Psoas muscle (tissue), 8 donors: Measurements from ENCODE around the gene HEXA. TPM values are rescaled to one million over a fixed set of nuclear protein-coding genes. Genes with fewer than 3 reads are reported as not detected.
"Not testable (repeated sequence)": the region's sequence is repeated elsewhere in the genome, so short reads cannot be mapped to it uniquely, and the experiment has no call there.

ENCODE experiments used
- ATAC-seq, 4 donors: fragments of 200-7000 bp; cut with Tn5 transposase; one replicate each; pipeline ENCODE4 v1.9.1; 2020; ENCODE audit warnings: moderate library complexity in 3 of 4, mild to moderate bottlenecking in 2 of 4
- DNase-seq, 2 donors: peaks; one replicate each; pipeline ENCODE4 v3.0.0-alpha.2; 2020
- H3K27ac ChIP-seq: fragments of 200-600 bp; one replicate; pipeline ENCODE4 v1.8.0; 2022
- H3K27me3 ChIP-seq, 3 donors: fragments of 200-600 bp in 1 of 3; one replicate each; pipeline versions ENCODE4 v1.6.1 to v1.8.0; 2013 to 2022; ENCODE audit warnings: low read length in 2 of 3, mild to moderate bottlenecking in 2 of 3, moderate library complexity in 1 of 3; ENCODE audit not compliant: insufficient read depth in 3 of 3
- H3K36me3 ChIP-seq, 2 donors: fragments of 200-600 bp in 1 of 2; one replicate each; pipeline versions ENCODE4 v1.6.1 to v1.8.0; 2013 to 2022; ENCODE audit warnings: low read depth in 1 of 2, mild to moderate bottlenecking in 1 of 2, moderate library complexity in 1 of 2; ENCODE audit not compliant: insufficient read depth in 1 of 2
- H3K4me1 ChIP-seq: fragments of 200-600 bp; one replicate; pipeline ENCODE4 v1.8.0; 2022
- H3K4me3 ChIP-seq: fragments of 200-600 bp; one replicate; pipeline ENCODE4 v1.8.0; 2022; ENCODE audit warnings: mild to moderate bottlenecking
- H3K9me3 ChIP-seq: fragments of 200-600 bp; one replicate; pipeline ENCODE4 v1.8.0; 2022
- WGBS, 3 donors: extraction: QIAGEN DNeasy Blood & Tissue Kit; methylation state at CpG; one replicate each; pipeline versions ENCODE4 v1.1.6 to v1.1.7; 2013; 5-methylcytosine and 5-hydroxymethylcytosine counted together
- intact Hi-C, 2 donors: fragments of 100-400 bp; cut with DNase I; formaldehyde crosslinking; loops; one replicate each; pipeline versions ENCODE4 v1.11.0 to v1.14.2; 2022
- polyA plus RNA-seq, 3 donors: library from polyadenylated mRNA; stranded (reverse); fragments of 200-250 nt; gene quantifications; one replicate each; pipeline ENCODE4 v1.2.3, GENCODE V29; 2013
- total RNA-seq, 4 donors: library from RNA; stranded (reverse); fragmentation: NEBNext Ultra II Directional in 2 of 4; extraction: Animal tissue kit (Norgen Biotek cat#: 25700) in 2 of 4; gene quantifications; one replicate each; pipeline versions ENCODE4 v1.2.1 to v1.2.4, GENCODE V29; 2021 to 2023
- TF ChIP-seq, protein P1 (sequence below): fragments of 200-600 bp; IDR thresholded peaks from one replicate; pipeline ENCODE4 v1.8.0; 2022; ENCODE audit warnings: antibody characterized with exemption
- donor health status: healthy with polysubstance abuse.
- donor health status: DM: no; HTN: no; CAD: no; lungs with moderate emphysema.
- donor health status: Bipolar disorder and iron deficiency.
- donor health status: healthy.
- donor health status: DM: yes; HTN: yes; CAD: no.
- donor health status: DM: no; HTN: no; CAD: no.
- donor health status: DM: no; HTN: no; CAD: no.
- donor health status: DM: yes; HTN: yes; CAD: no.

HEXA gene
- total and polyA plus RNA-seq, 7 donors: 32.1 to 55.4 (median 47.3) TPM

DNA sequence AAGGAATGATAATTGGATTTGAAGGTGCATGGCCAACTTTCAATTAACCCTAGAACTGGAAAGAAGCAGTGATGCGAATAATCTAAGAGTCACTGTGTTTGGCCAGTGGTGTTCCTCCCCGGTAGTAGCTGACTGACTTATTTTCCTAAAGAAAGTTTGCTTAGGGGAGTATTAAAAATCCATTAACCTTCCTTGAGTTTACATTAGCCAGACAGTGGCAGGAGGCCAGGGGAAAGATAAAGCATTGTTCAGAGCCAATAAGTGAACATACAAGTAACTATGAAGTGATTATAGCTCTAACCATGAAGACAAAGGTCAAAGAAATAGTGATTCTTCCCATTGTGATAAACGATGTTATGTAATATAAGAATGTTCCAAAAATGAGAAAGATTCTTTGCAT lies 13.4 kb upstream of the HEXA start:
- WGBS, 3 donors: 68% methylated on average over 3 of the region's 3 CpGs
- DNase-seq: no peak
- Histone ChIP-seq H3K4me3 (no peak overlapping the region), H3K36me3 (no peaks in the 10 kb centered on the region), H3K9me3 (no peaks in the 10 kb centered on the region), H3K27me3 (peaks cover 0 to 6% (median 0%) of the 10 kb centered on the region in 3 donors), H3K4me1 (no peaks in the 10 kb centered on the region), H3K27ac (no peak overlapping the region)
- no peak for ATAC-seq
- TF ChIP-seq, protein P1, sequence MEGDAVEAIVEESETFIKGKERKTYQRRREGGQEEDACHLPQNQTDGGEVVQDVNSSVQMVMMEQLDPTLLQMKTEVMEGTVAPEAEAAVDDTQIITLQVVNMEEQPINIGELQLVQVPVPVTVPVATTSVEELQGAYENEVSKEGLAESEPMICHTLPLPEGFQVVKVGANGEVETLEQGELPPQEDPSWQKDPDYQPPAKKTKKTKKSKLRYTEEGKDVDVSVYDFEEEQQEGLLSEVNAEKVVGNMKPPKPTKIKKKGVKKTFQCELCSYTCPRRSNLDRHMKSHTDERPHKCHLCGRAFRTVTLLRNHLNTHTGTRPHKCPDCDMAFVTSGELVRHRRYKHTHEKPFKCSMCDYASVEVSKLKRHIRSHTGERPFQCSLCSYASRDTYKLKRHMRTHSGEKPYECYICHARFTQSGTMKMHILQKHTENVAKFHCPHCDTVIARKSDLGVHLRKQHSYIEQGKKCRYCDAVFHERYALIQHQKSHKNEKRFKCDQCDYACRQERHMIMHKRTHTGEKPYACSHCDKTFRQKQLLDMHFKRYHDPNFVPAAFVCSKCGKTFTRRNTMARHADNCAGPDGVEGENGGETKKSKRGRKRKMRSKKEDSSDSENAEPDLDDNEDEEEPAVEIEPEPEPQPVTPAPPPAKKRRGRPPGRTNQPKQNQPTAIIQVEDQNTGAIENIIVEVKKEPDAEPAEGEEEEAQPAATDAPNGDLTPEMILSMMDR: no peak
- intact Hi-C loops: no loop called here

DNA sequence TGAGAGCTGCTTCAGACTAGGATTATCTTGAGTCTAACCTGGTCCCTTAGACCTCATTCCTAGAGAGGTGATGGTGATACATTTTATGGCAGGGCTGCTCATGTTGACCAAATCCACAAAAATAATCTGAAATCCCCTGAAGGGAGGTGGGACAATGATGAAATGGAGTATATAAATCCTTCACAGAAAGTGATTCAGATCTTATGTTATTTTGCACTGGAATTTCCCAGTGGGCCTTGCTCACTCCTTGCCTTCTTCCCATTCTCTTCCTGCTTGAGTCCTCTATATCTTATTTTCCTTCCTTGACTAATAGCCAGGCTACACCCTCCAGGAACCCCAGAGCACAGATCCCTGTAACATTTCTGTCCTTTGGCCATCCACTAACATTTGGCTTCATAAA lies 11.9 kb upstream of the HEXA start:
- ATAC-seq (no peak), DNase-seq (no peak)
- intact Hi-C loops: no loop called here
- no peaks in the 10 kb centered on the region for H3K4me1 ChIP-seq
- TF ChIP-seq, protein P1: no peak
- no peaks in the 10 kb centered on the region for H3K36me3 ChIP-seq
- H3K4me3 ChIP-seq: no peak overlapping the region
- no peak overlapping the region for H3K27ac ChIP-seq
- peaks cover 0 to 6% (median 0%) of the 10 kb centered on the region in 3 donors for H3K27me3 ChIP-seq
- H3K9me3 ChIP-seq: no peaks in the 10 kb centered on the region

DNA sequence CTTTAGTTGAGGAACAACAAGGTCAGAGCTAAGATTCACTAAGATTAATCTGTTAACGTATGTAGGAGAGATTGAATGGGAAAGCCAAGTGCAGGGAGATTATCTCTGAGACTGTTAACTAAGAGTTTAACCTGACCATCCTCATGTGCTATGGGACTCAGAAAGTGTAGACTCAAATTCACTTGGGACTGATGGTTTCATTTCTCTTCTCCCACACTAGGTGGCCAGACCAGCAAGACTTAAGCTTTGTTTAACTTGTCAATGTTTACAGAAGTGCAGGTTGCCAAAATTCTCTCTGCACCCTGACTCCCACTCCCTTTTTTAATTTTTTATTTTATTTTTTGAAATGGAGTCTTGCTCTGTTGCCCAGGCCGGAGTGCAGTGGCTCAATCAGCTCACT lies 6.3 kb upstream of the HEXA start:
- TF ChIP-seq, protein P1: no peak
- Histone ChIP-seq H3K27ac (no peak overlapping the region), H3K4me1 (peaks cover 3% of the 10 kb centered on the region), H3K9me3 (no peaks in the 10 kb centered on the region), H3K36me3 (no peaks in the 10 kb centered on the region), H3K27me3 (peaks cover 0 to 6% (median 0%) of the 10 kb centered on the region in 3 donors), H3K4me3 (no peak overlapping the region)
- no peak for DNase-seq
- WGBS, 3 donors: 65 to 78% (median 74%) methylated on average over 2 of the region's 2 CpGs
- intact Hi-C loops: no loop called here
- ATAC-seq: no peak

DNA sequence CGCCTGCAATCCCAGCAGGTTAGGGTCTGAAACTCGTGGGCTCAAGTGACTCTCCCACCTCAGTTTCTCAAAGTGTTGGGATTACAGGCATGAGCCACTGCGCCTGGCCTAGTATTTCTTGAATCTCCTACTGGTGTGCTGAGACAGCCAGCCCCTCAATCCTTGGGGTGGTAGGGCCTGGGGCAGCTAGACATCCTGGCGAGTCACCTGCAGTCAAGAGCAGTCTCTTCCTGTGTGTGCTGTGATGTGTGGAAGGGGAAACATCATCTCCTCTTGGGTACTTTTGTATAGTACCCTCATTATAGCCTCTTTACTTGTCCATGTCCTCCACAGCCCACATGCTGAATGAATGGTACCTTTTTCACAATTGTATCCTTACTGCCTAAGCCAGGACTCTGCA lies 4.9 kb upstream of the HEXA start:
- no peak overlapping the region for H3K27ac ChIP-seq
- DNase-seq: no peak
- H3K9me3 ChIP-seq: no peaks in the 10 kb centered on the region
- 69 to 78% (median 71%) methylated on average over 4 of the region's 4 CpGs for WGBS, 3 donors
- H3K27me3 ChIP-seq: peaks cover 0 to 6% (median 0%) of the 10 kb centered on the region in 3 donors
- no peak overlapping the region for H3K4me3 ChIP-seq
- intact Hi-C loops: no loop called here
- no peaks in the 10 kb centered on the region for H3K36me3 ChIP-seq
- ATAC-seq: no peak
- peaks cover 11% of the 10 kb centered on the region for H3K4me1 ChIP-seq
- TF ChIP-seq, protein P1: no peak

DNA sequence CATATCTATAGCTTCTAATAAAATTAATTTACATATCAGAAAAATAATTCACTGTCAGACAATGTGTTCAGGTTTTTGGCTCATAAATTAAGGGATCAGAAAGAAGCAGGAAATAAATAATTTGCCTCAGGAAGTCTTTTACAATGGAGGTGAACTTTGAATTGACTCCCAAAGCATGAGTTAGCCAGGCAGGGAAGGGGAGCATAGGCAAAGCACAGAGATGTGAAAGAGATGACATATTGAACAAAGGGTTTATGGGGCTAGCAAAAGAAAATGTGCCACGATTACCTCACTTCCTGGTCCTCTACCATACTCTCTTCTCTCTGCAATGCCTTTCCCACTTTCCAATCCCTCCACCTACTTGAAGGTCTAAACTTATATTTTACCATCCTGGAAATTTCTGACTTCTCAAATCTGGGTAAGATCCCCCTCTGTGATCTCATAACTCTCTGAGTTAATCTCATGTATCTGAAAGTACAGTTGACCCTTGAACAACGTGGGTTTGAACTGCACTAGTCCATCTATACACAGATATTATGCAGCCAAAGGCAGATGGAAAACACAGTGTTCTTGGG lies 4.1 kb upstream of the HEXA start:
- intact Hi-C loops: loop anchor here in 1 of 2 donors (5.0 kb wide), 1 partner anchor 92 kb away; the partner anchor contains the start of gene ARIH1
- no peak for DNase-seq

DNA sequence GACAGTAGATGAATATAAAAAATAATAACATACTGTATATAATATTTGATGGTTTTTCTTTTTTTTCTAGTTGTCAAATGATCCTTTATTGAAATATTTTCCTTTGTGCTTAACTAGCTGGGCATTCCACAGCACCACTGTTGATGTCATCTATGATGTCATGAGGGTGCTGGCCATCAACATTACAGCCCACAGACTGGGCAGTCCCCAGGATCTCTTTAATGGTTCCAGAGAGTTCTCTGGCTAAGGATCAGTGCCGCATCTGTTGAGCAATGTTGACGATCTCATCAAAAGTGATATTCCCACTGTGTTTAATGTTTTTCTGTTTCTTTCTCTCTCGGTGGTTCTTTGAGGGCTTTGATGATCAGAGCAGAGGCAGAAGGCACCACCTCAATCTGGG lies 3.3 kb upstream of the HEXA start:
- intact Hi-C loops: loop anchor here in 1 of 2 donors (5.0 kb wide), 1 partner anchor 93 kb away; the partner anchor contains the start of gene ARIH1
- peaks cover 19% of the 10 kb centered on the region for H3K4me1 ChIP-seq
- H3K9me3 ChIP-seq, ATAC-seq, H3K27ac ChIP-seq, H3K4me3 ChIP-seq, H3K36me3 ChIP-seq, DNase-seq, H3K27me3 ChIP-seq: not testable (repeated sequence)
- 74 to 77% (median 75%) methylated on average over 3 of the region's 3 CpGs for WGBS, 3 donors

More for the DNA sequence above, 4.1 kb upstream of the HEXA start:
- Histone ChIP-seq H3K4me3 (no peak overlapping the region), H3K4me1 (peaks cover 11% of the 10 kb centered on the region), H3K9me3 (no peaks in the 10 kb centered on the region), H3K27me3 (no peaks in the 10 kb centered on the region), H3K36me3 (no peaks in the 10 kb centered on the region), H3K27ac (no peak overlapping the region)
- TF ChIP-seq, protein P1: no peak
- 42 to 54% (median 47%) methylated on average over 2 of the region's 2 CpGs for WGBS, 3 donors
- ATAC-seq: no peak
